Calu3 (cell line): Measurements from ENCODE around the gene SPTBN1. TPM values are rescaled to one million over a fixed set of nuclear protein-coding genes. Genes with fewer than 3 reads are reported as not detected.

Experiments used
- BruUV-seq: library from RNA; stranded (reverse); fragments of 400-500 nt; replicated peaks from 2 replicates; lab custom pipeline; 2021; lab: Mats Ljungman, UMichigan
- CTCF ChIA-PET: fragments of 300-600 bp; sonication (Branson Sonifier 250); formaldehyde crosslinking; loops from one replicate; lab custom pipeline; 2022; ENCODE audit warnings: antibody characterized with exemption; lab: Charles Lee
- DNase-seq: peaks from one replicate; pipeline ENCODE4 v3.0.0; 2022
- H3K27ac Mint-ChIP-seq: one replicate; pipeline ENCODE4 v1.8.0; 2022; ENCODE audit warnings: mixed read lengths; ENCODE audit not compliant: unreplicated experiment
- H3K27me3 Mint-ChIP-seq: one replicate; pipeline ENCODE4 v1.8.0; 2022; ENCODE audit warnings: mixed read lengths; ENCODE audit not compliant: unreplicated experiment
- H3K36me3 Mint-ChIP-seq: one replicate; pipeline ENCODE4 v1.8.0; 2022; ENCODE audit warnings: mild to moderate bottlenecking, moderate library complexity, mixed read lengths; ENCODE audit not compliant: insufficient read depth, unreplicated experiment
- H3K4me1 Mint-ChIP-seq: one replicate; pipeline ENCODE4 v1.8.0; 2022; ENCODE audit warnings: mild to moderate bottlenecking, low read depth, mixed read lengths; ENCODE audit not compliant: unreplicated experiment
- H3K4me3 Mint-ChIP-seq: one replicate; pipeline ENCODE4 v1.8.0; 2022; ENCODE audit warnings: mild to moderate bottlenecking, low read depth, moderate library complexity, mixed read lengths; ENCODE audit not compliant: unreplicated experiment
- H3K9me3 Mint-ChIP-seq: one replicate; pipeline ENCODE4 v1.8.0; 2022; ENCODE audit warnings: low read depth, mixed read lengths; ENCODE audit not compliant: unreplicated experiment
- CTCF ChIP-seq: fragments of 200-600 bp; IDR thresholded peaks from one replicate; pipeline ENCODE4 v1.8.0; 2022; ENCODE audit warnings: antibody characterized with exemption; ENCODE audit not compliant: unreplicated experiment
- intact Hi-C: fragments of 100-400 bp; cut with micrococcal nuclease; formaldehyde crosslinking; loops from one replicate; pipeline ENCODE4 v1.10.0; 2022; ENCODE audit not compliant: unreplicated experiment
- total RNA-seq: library from RNA; stranded (reverse); gene quantifications from 2 replicates; pipeline ENCODE4 v1.2.3, GENCODE V29; 2022

SPTBN1 gene
- total RNA-seq, 1 experiment from 2014 or later, result 611 TPM

GRCh38 chr2:54589038-54589339 lies 132.9 kb downstream of the SPTBN1 start:
- Mint-ChIP-seq H3K27ac (peak overlapping the region; percentile 56), H3K9me3 (no peaks in the 10 kb centered on the region), H3K36me3 (peaks cover 67% of the 10 kb centered on the region), H3K27me3 (no peaks in the 10 kb centered on the region), H3K4me3 (no peak overlapping the region), H3K4me1 (peaks cover 72% of the 10 kb centered on the region)
- TSS peak; percentile 83 for BruUV-seq
- TF ChIP-seq CTCF, result no peak
- intact Hi-C loops, result no loop called here
- CTCF ChIA-PET, result interaction anchor here (1.1 to 1.3 kb wide), 2 partner anchors 11 to 66 kb away, joined by 3 to 4 read pairs; no protein-coding TSS in a partner anchor
- DNase-seq, result no peak

GRCh38 chr2:54589340-54590215 lies 133.5 kb downstream of the SPTBN1 start:
- H3K9me3 Mint-ChIP-seq, result no peaks in the 10 kb centered on the region
- no peak for DNase-seq
- intact Hi-C loops, result no loop called here
- no peak for TF ChIP-seq CTCF
- CTCF ChIA-PET, result interaction anchor here (1.1 to 1.3 kb wide), 2 partner anchors 10 to 66 kb away, joined by 3 to 4 read pairs; no protein-coding TSS in a partner anchor
- peaks cover 66% of the 10 kb centered on the region for H3K4me1 Mint-ChIP-seq
- no TSS peak for BruUV-seq
- H3K27me3 Mint-ChIP-seq, result no peaks in the 10 kb centered on the region
- peaks cover 68% of the 10 kb centered on the region for H3K36me3 Mint-ChIP-seq
- H3K27ac Mint-ChIP-seq, result peak overlapping the region; percentile 88
- H3K4me3 Mint-ChIP-seq, result peak overlapping the region; percentile 56

GRCh38 chr2:54590216-54591120 lies 134.3 kb downstream of the SPTBN1 start:
- no peaks in the 10 kb centered on the region for H3K9me3 Mint-ChIP-seq
- intact Hi-C loops, result no loop called here
- CTCF ChIA-PET, result interaction anchor here (1.3 kb wide), 1 partner anchor 10 kb away, joined by 3 read pairs; no protein-coding TSS in a partner anchor
- DNase-seq, result no peak
- H3K27ac Mint-ChIP-seq, result peak overlapping the region; percentile 88
- peak overlapping the region; percentile 56 for H3K4me3 Mint-ChIP-seq
- no peaks in the 10 kb centered on the region for H3K27me3 Mint-ChIP-seq
- H3K36me3 Mint-ChIP-seq, result peaks cover 75% of the 10 kb centered on the region
- BruUV-seq, result no TSS peak
- no peak for TF ChIP-seq CTCF
- H3K4me1 Mint-ChIP-seq, result peaks cover 60% of the 10 kb centered on the region

GRCh38 chr2:54591551-54591950 lies 135.4 kb downstream of the SPTBN1 start:
- peak overlapping the region; percentile 88 for H3K27ac Mint-ChIP-seq
- intact Hi-C loops, result no loop called here
- H3K27me3 Mint-ChIP-seq, result no peaks in the 10 kb centered on the region
- no peak for TF ChIP-seq CTCF
- no peak overlapping the region for H3K4me3 Mint-ChIP-seq
- peaks cover 62% of the 10 kb centered on the region for H3K4me1 Mint-ChIP-seq
- CTCF ChIA-PET, result no interaction called here
- H3K36me3 Mint-ChIP-seq, result peaks cover 84% of the 10 kb centered on the region
- H3K9me3 Mint-ChIP-seq, result no peaks in the 10 kb centered on the region
- no peak for DNase-seq
- BruUV-seq, result no TSS peak
